ENCODE measurements around the gene ST7. TPM values are rescaled to one million over a fixed set of nuclear protein-coding genes. Genes with fewer than 3 reads are reported as not detected.

ST7 gene
- total and polyA plus RNA-seq, 2 of the 8 experiments (the other 6 are each of a cell fraction or from before 2014, with no cell fraction given): 16.3 to 18.0 TPM

- TF ChIP-seq SIN3A (conservative IDR thresholded peaks at IDR 0.05 in 1 of 2, IDR thresholded peaks at IDR 0.05 in 1 of 2; ENCODE audit: low read depth in 1 of 2, low read length in 2 of 2) (no peak), SIRT6 (IDR thresholded peaks at IDR 0.05; ENCODE audit: low read length) (no peak), CREB1 (IDR thresholded peaks at IDR 0.05) (no peak), ATF3 (IDR thresholded peaks at IDR 0.05; ENCODE audit: insufficient read depth, low read depth, low read length) (no peak), E2F6 (IDR thresholded peaks at IDR 0.05) (no peak), CTBP2 (IDR thresholded peaks at IDR 0.05; ENCODE audit: borderline replicate concordance, insufficient read depth, insufficient read length, low read length) (no peak)
Measured at GRCh38 chr7:117114272-117114671, 161.0 kb downstream of the ST7 start (continued).

All from H1 (cell line).